ENCODE results near the gene CCM2.

The CCM2 gene

GRCh38 chr7:44979481-44980392, 20.3 kb upstream of the CCM2 start:
- Mint-ChIP-seq H3K27ac (peak overlapping the region; percentile 55), H3K4me1 (peaks cover 10% of the 10 kb centered on the region), H3K27me3 (ENCODE audit: low read depth, poor library complexity) (peaks cover 3% of the 10 kb centered on the region), H3K4me3 (no peak overlapping the region), H3K36me3 (ENCODE audit: low read depth) (peaks cover 25% of the 10 kb centered on the region), H3K9me3 (no peaks in the 10 kb centered on the region)
- no peak for DNase-seq
- no peak for TF ChIP-seq CTCF (IDR thresholded peaks at IDR 0.05)

- peak overlapping the region; percentile 55 for H3K27ac Mint-ChIP-seq
- peaks cover 18% of the 10 kb centered on the region for H3K4me1 Mint-ChIP-seq
- TF ChIP-seq CTCF (IDR thresholded peaks at IDR 0.05) = no peak
Observed at GRCh38 chr7:44980393-44981034, 19.5 kb upstream of the CCM2 start.

GRCh38 chr7:44981035-44981706, 18.8 kb upstream of the CCM2 start:
- H3K27ac Mint-ChIP-seq = peak overlapping the region; percentile 83
- peaks cover 2% of the 10 kb centered on the region for H3K27me3 Mint-ChIP-seq (ENCODE audit: low read depth, poor library complexity)
- H3K36me3 Mint-ChIP-seq (ENCODE audit: low read depth) = peaks cover 37% of the 10 kb centered on the region
- no peaks in the 10 kb centered on the region for H3K9me3 Mint-ChIP-seq
- DNase-seq = no peak
- no peak overlapping the region for H3K4me3 Mint-ChIP-seq
- H3K4me1 Mint-ChIP-seq = peaks cover 24% of the 10 kb centered on the region
- TF ChIP-seq CTCF (IDR thresholded peaks at IDR 0.05) = no peak

More at GRCh38 chr7:44980393-44981034, 19.5 kb upstream of the CCM2 start:
- no peaks in the 10 kb centered on the region for H3K9me3 Mint-ChIP-seq
- peaks cover 33% of the 10 kb centered on the region for H3K36me3 Mint-ChIP-seq (ENCODE audit: low read depth)
- no peak for DNase-seq
- H3K27me3 Mint-ChIP-seq (ENCODE audit: low read depth, poor library complexity) = peaks cover 3% of the 10 kb centered on the region
- H3K4me3 Mint-ChIP-seq = no peak overlapping the region

GRCh38 chr7:44982535-44982923, 17.5 kb upstream of the CCM2 start:
- Mint-ChIP-seq H3K27me3 (ENCODE audit: low read depth, poor library complexity) (peaks cover 6% of the 10 kb centered on the region), H3K9me3 (no peaks in the 10 kb centered on the region), H3K4me3 (no peak overlapping the region), H3K4me1 (peaks cover 34% of the 10 kb centered on the region), H3K27ac (no peak overlapping the region), H3K36me3 (ENCODE audit: low read depth) (peaks cover 38% of the 10 kb centered on the region)
- no peak for TF ChIP-seq CTCF (IDR thresholded peaks at IDR 0.05)
- no peak for DNase-seq

GRCh38 chr7:44982970-44983369, 17.0 kb upstream of the CCM2 start:
- DNase-seq = no peak
- peaks cover 6% of the 10 kb centered on the region for H3K27me3 Mint-ChIP-seq (ENCODE audit: low read depth, poor library complexity)
- peaks cover 37% of the 10 kb centered on the region for H3K4me1 Mint-ChIP-seq
- H3K4me3 Mint-ChIP-seq = no peak overlapping the region
- no peaks in the 10 kb centered on the region for H3K9me3 Mint-ChIP-seq
- TF ChIP-seq CTCF (IDR thresholded peaks at IDR 0.05) = no peak
- H3K27ac Mint-ChIP-seq = no peak overlapping the region
- peaks cover 41% of the 10 kb centered on the region for H3K36me3 Mint-ChIP-seq (ENCODE audit: low read depth)
